Endothelial cell of umbilical vein (primary cell): ENCODE results near the gene MARK4. TPM values are rescaled to one million over a fixed set of nuclear protein-coding genes. Genes with fewer than 3 reads are reported as not detected.

Source experiments
- BruUV-seq: library from RNA; stranded (reverse); fragments of 400-500 nt; replicated peaks from 2 replicates; lab custom pipeline; 2021; lab: Mats Ljungman, UMichigan
- CTCF ChIA-PET: fragments of 300-600, 350-600 bp; sonication (Branson Sonifier 250); formaldehyde crosslinking; loops from one replicate; lab custom pipeline; 2021; ENCODE audit warnings: antibody characterized with exemption, inconsistent platforms; lab: Charles Lee
- POLR2A ChIA-PET: fragments of 300-600, 350-600 bp; sonication (Branson Sonifier 250); formaldehyde crosslinking; loops from one replicate; lab custom pipeline; 2021; ENCODE audit warnings: antibody characterized with exemption, inconsistent platforms; lab: Charles Lee
- DNase-seq: peaks from one replicate; pipeline ENCODE4 v3.0.0-alpha.2; 2011; ENCODE audit warnings: low read depth, low spot score
- FAIRE-seq: peaks from 2 replicates; lab custom pipeline; 2011; peaks lifted over from hg19 to GRCh38; lab: Jason Lieb, UNC
- H2AFZ ChIP-seq: 2 replicates; pipeline ENCODE4 v1.6.0; 2012; ENCODE audit warnings: low read depth, low read length, control low read depth, inconsistent platforms
- H3K27ac ChIP-seq: 2 replicates; pipeline ENCODE4 v1.5.1; 2011; ENCODE audit warnings: low read depth, mild to moderate bottlenecking, control low read depth, low read length, moderate library complexity; ENCODE audit not compliant: insufficient read depth
- H3K27me3 ChIP-seq, 2 experiments: 2 replicates each; pipeline versions ENCODE4 v1.6.0 to v1.6.1; 2011; ENCODE audit warnings: low read length in 2 of 2, mixed read lengths in 1 of 2; ENCODE audit not compliant: control insufficient read depth in 2 of 2, insufficient read depth in 2 of 2
- H3K36me3 ChIP-seq, 2 experiments: 2 replicates in 1 of 2; 3 replicates in 1 of 2; pipeline ENCODE4 v1.5.1; 2011; ENCODE audit warnings: low read length in 2 of 2, mild to moderate bottlenecking in 1 of 2, moderate library complexity in 1 of 2; ENCODE audit not compliant: control insufficient read depth in 2 of 2, insufficient read depth in 2 of 2; ENCODE audit errors: extremely low read depth in 1 of 2
- H3K4me1 ChIP-seq: 3 replicates; pipeline ENCODE4 v1.5.1; 2011; ENCODE audit warnings: mild to moderate bottlenecking, low read length; ENCODE audit not compliant: control insufficient read depth, insufficient read depth; ENCODE audit errors: extremely low read depth
- H3K4me2 ChIP-seq: 2 replicates; pipeline ENCODE4 v1.6.1; 2011; ENCODE audit warnings: low read length, control low read depth, mixed read lengths; ENCODE audit not compliant: insufficient read depth
- H3K4me3 ChIP-seq, 3 experiments: fragments of 200-600 bp in 1 of 3; sonication (generic), shearing (Covaris generic) in 1 of 3; replicated peaks in 1 of 3; 2 replicates each; pipeline ENCODE4 v1.5.1; 2011 to 2016; ENCODE audit warnings: control low read depth in 3 of 3, low read length in 3 of 3, mild to moderate bottlenecking in 2 of 3, inconsistent platforms in 1 of 3, low read depth in 1 of 3, moderate library complexity in 1 of 3; ENCODE audit not compliant: insufficient read depth in 1 of 3
- H3K79me2 ChIP-seq: 2 replicates; pipeline ENCODE4 v1.6.0; 2012; ENCODE audit warnings: low read length, inconsistent platforms; ENCODE audit not compliant: control insufficient read depth, insufficient read depth
- H3K9ac ChIP-seq: replicated peaks from 2 replicates; pipeline ENCODE3; 2011; ENCODE audit warnings: low read length, control low read depth; ENCODE audit not compliant: insufficient read depth; ENCODE audit errors: extremely low read depth
- H3K9me1 ChIP-seq: replicated peaks from 3 replicates; pipeline ENCODE4 v1.6.0; 2011; ENCODE audit warnings: mild to moderate bottlenecking, low read length; ENCODE audit not compliant: control insufficient read depth, insufficient read depth; ENCODE audit errors: extremely low read depth
- H3K9me3 ChIP-seq: replicated peaks from 2 replicates; pipeline ENCODE4 v1.5.1; 2012; ENCODE audit warnings: low read length, inconsistent platforms; ENCODE audit not compliant: control insufficient read depth, insufficient read depth
- H4K20me1 ChIP-seq: replicated peaks from 2 replicates; pipeline ENCODE3; 2011; ENCODE audit warnings: mild to moderate bottlenecking, low read length; ENCODE audit not compliant: control insufficient read depth, insufficient read depth; ENCODE audit errors: extremely low read depth
- CTCF ChIP-seq, 2 donors: IDR thresholded peaks; 1 replicate in 1 of 2; 2 replicates in 1 of 2; pipeline ENCODE4 v1.5.1; 2011; ENCODE audit warnings: low read length in 2 of 2, mild to moderate bottlenecking in 2 of 2, moderate library complexity in 2 of 2, control low read depth in 1 of 2, inconsistent platforms in 1 of 2, low read depth in 1 of 2; ENCODE audit not compliant: insufficient read depth in 1 of 2; ENCODE audit errors: extremely low read depth in 1 of 2
- EZH2 ChIP-seq: IDR thresholded peaks from 2 replicates; pipeline ENCODE4 v1.6.1; 2012; ENCODE audit warnings: borderline replicate concordance, low read depth, mild to moderate bottlenecking, moderate library complexity, low read length, inconsistent platforms; ENCODE audit not compliant: severe bottlenecking
- FOS ChIP-seq: IDR thresholded peaks from 2 replicates; pipeline ENCODE4 v1.6.1; 2011; ENCODE audit warnings: mild to moderate bottlenecking, low read length, moderate library complexity, borderline replicate concordance; ENCODE audit not compliant: insufficient read depth
- GATA2 ChIP-seq: IDR thresholded peaks from 2 replicates; pipeline ENCODE4 v1.7.0; 2011; ENCODE audit warnings: low read depth, mild to moderate bottlenecking, moderate library complexity, mixed read lengths, low read length; ENCODE audit not compliant: insufficient read length, insufficient read depth
- JUN ChIP-seq: IDR thresholded peaks from 2 replicates; pipeline ENCODE4 v1.6.1; 2011; ENCODE audit warnings: borderline replicate concordance, low read depth; ENCODE audit not compliant: insufficient read length, insufficient read depth
- MAX ChIP-seq: IDR thresholded peaks from 2 replicates; pipeline ENCODE4 v1.6.1; 2011; ENCODE audit not compliant: insufficient read depth, insufficient read length
- MYC ChIP-seq: IDR thresholded peaks from one replicate; pipeline ENCODE4 v1.6.1; 2011; ENCODE audit warnings: mild to moderate bottlenecking, low read depth, low read length
- POLR2A ChIP-seq: IDR thresholded peaks from 2 replicates; pipeline ENCODE4 v1.6.1; 2012; ENCODE audit warnings: low read depth, mild to moderate bottlenecking, control low read depth, low read length
- POLR2AphosphoS5 ChIP-seq: IDR thresholded peaks from 2 replicates; pipeline ENCODE4 v1.6.1; 2012; ENCODE audit warnings: low read depth, mild to moderate bottlenecking, control low read depth, low read length, moderate library complexity; ENCODE audit not compliant: insufficient read depth
- dilution Hi-C: fragments of 300-500 bp; cut with MboI; formaldehyde crosslinking; loops from one replicate; pipeline ENCODE4 v1.15.0; 2019; ENCODE audit warnings: low sequenced_read_pairs; ENCODE audit not compliant: extremely low pct_ligation_motif_present
- intact Hi-C: fragments of 100-400 bp; cut with micrococcal nuclease; formaldehyde crosslinking; loops from one replicate; pipeline ENCODE4 v1.10.0; 2022
- polyA plus RNA-seq, 4 experiments: library from polyadenylated mRNA; depleted of rRNA in 3 of 4; stranded (reverse) in 3 of 4; unstranded in 1 of 4; fragments of >200 nt; gene quantifications; 2 replicates each; pipeline versions ENCODE4 v1.2.1 to v1.2.3, GENCODE V29; 2011 to 2012; ENCODE audit warnings: missing spikeins in 1 of 4
- total RNA-seq: library from RNA; stranded (reverse); gene quantifications from 2 replicates; pipeline ENCODE4 v1.2.3, GENCODE V29; 2021

MARK4 gene
- total and polyA plus RNA-seq, 2 donors (not counting 3 experiments of a cell fraction or from before 2014, with no cell fraction given) = 13.9 to 51.6 TPM

- peaks cover 18% of the 10 kb centered on the region for H3K4me1 ChIP-seq
- no peak overlapping the region for H2AFZ ChIP-seq
- intact Hi-C loops = no loop called here
- no peak overlapping the region for H3K4me2 ChIP-seq
- H4K20me1 ChIP-seq = no peaks in the 10 kb centered on the region
- no peak overlapping the region for H3K27ac ChIP-seq
- TF ChIP-seq MYC (no peak), FOS (no peak), JUN (no peak), POLR2A (no peak), EZH2 (no peak), POLR2AphosphoS5 (no peak), GATA2 (no peak), MAX (no peak), CTCF (IDR thresholded peaks at IDR 0.05; ENCODE audit: extremely low read depth in 1 of 2, insufficient read depth in 1 of 2, low read depth in 1 of 2, low read length in 2 of 2) (no peak)
- no TSS peak for BruUV-seq
- no peak overlapping the region for H3K9ac ChIP-seq
- no peaks in the 10 kb centered on the region for H3K9me1 ChIP-seq
- DNase-seq = no peak
- H3K27me3 ChIP-seq = no peaks in the 10 kb centered on the region
- dilution Hi-C loops = no loop called here
- H3K4me3 ChIP-seq = no peak overlapping the region
- no peak for FAIRE-seq
- ChIA-PET CTCF (interaction anchor here (0.6 to 0.7 kb wide), 2 partner anchors 88 to 248 kb away, joined by 3 to 4 read pairs; no protein-coding TSS in a partner anchor), POLR2A (no interaction called here)
- no peaks in the 10 kb centered on the region for H3K9me3 ChIP-seq
- no peaks in the 10 kb centered on the region for H3K36me3 ChIP-seq
- H3K79me2 ChIP-seq = no peaks in the 10 kb centered on the region
Measured at GRCh38 chr19:45218911-45219743, 31.9 kb upstream of the MARK4 start.
